Heart left ventricle (tissue), 16 donors: ENCODE measurements around the gene RAB44. TPM values are rescaled to one million over a fixed set of nuclear protein-coding genes. Genes with fewer than 3 reads are reported as not detected.

Experiments
- ATAC-seq, 4 donors: fragments of 200-7000 bp; cut with Tn5 transposase; one replicate each; pipeline ENCODE4 v1.9.1; 2020 to 2022; ENCODE audit warnings: moderate library complexity in 4 of 4, mild to moderate bottlenecking in 3 of 4, moderate number of reproducible peaks in 1 of 4
- DNase-seq, 5 donors: peaks; one replicate each; pipeline ENCODE4 v3.0.0-alpha.2; 2020
- H3K27ac ChIP-seq, 12 donors: fragments of 200-600 bp; sonication (generic) in 4 of 12; one replicate each; pipeline versions ENCODE4 v1.5.0 to v1.8.0; 2016 to 2022; ENCODE audit warnings: mild to moderate bottlenecking in 2 of 12
- H3K27me3 ChIP-seq, 9 donors: fragments of 200-600 bp; sonication (generic) in 2 of 9; one replicate each; pipeline versions ENCODE4 v1.5.1 to v1.8.0; 2016 to 2022; ENCODE audit warnings: mild to moderate bottlenecking in 3 of 9
- H3K36me3 ChIP-seq, 9 donors: fragments of 200-600 bp; sonication (generic) in 2 of 9; one replicate each; pipeline versions ENCODE4 v1.5.0 to v1.8.0; 2018 to 2022; ENCODE audit warnings: mild to moderate bottlenecking in 2 of 9
- H3K4me1 ChIP-seq, 12 donors: fragments of 200-600 bp; sonication (generic) in 4 of 12; one replicate each; pipeline versions ENCODE4 v1.5.0 to v1.8.0; 2016 to 2022; ENCODE audit warnings: mild to moderate bottlenecking in 3 of 12
- H3K4me3 ChIP-seq, 12 donors: fragments of 200-600 bp; sonication (generic) in 4 of 12; one replicate each; pipeline versions ENCODE4 v1.5.0 to v1.8.0; 2017 to 2022; ENCODE audit warnings: mild to moderate bottlenecking in 9 of 12, moderate library complexity in 4 of 12
- H3K9me3 ChIP-seq, 12 donors: fragments of 200-600 bp; sonication (generic) in 4 of 12; one replicate each; pipeline versions ENCODE4 v1.5.0 to v1.8.0; 2016 to 2022; ENCODE audit warnings: mild to moderate bottlenecking in 1 of 12
- POLR2A ChIP-seq, 2 donors: fragments of 450-650 bp; IDR thresholded peaks; one replicate each; pipeline ENCODE4 v1.6.1; 2017; ENCODE audit warnings: antibody characterized with exemption in 2 of 2, mild to moderate bottlenecking in 2 of 2, moderate library complexity in 2 of 2
- WGBS, 4 donors: extraction: QIAGEN DNeasy Blood & Tissue Kit in 2 of 4; methylation state at CpG; one replicate each; pipeline versions ENCODE4 v1.1.5 to v1.1.7; 2013 to 2018; 5-methylcytosine and 5-hydroxymethylcytosine counted together
- intact Hi-C, 10 donors: fragments of 100-400 bp; cut with DNase I; formaldehyde crosslinking; loops; one replicate each; pipeline versions ENCODE4 v1.11.1 to v1.14.2; 2022
- polyA plus RNA-seq, 2 donors: library from polyadenylated mRNA; stranded (reverse); fragments of 200-250 nt; gene quantifications; one replicate each; pipeline ENCODE4 v1.2.3, GENCODE V29; 2013
- total RNA-seq, 9 donors: library from RNA; depleted of rRNA in 2 of 9; stranded (reverse); fragments of >200 nt in 2 of 9; fragmentation: NEBNext Ultra II Directional in 3 of 9; extraction: Animal tissue kit (Norgen Biotek cat#: 25700) in 3 of 9; gene quantifications; one replicate each; pipeline versions ENCODE4 v1.1.0 to v1.2.4, GENCODE V29; 2016 to 2023
- TF ChIP-seq, protein P1 (sequence below), 12 donors: fragments of 200-600 bp; sonication (generic) in 4 of 12; IDR thresholded peaks; one replicate each; pipeline versions ENCODE4 v1.5.0 to v1.8.0; 2018 to 2022; ENCODE audit warnings: antibody characterized with exemption in 12 of 12, mild to moderate bottlenecking in 5 of 12
- donor health status: ischemic (EF 13 %, LVEDD 7.1; RV severe dilation, severe dysfunction).
- donor health status: healthy with polysubstance abuse.
- donor health status: DM: no; HTN: yes; CAD: no.
- donor health status: DM: no; HTN: no; CAD: no.
- donor health status: ischemic (EF 25% LVEDD 6.9; RV normal size, moderate dysfunction).
- donor health status: ischemic (EF 25% LVEDD 5.7; RV mildly dilated, moderate dysfunction).
- donor health status: healthy.
- donor health status: DM: yes; HTN: yes; CAD: no.
- donor health status: ischemic (EF 35%, LVEDD 5.7; RV mildly dilated, moderate dysfunction).
- donor health status: nonischemic (EF 11% LVEDD 7.7; RV severe dilation, severe dysfunction).
- donor health status: DM: yes; HTN: yes; CAD: no.
- donor health status: PGD.
- donor health status: ischemic (EF 29% LVEDD 5.4; RV normal size, mild dysfunction).
- donor health status: nonischemic (EF 23%, LVEDD 6.1; RV moderate dilation, normal function).

Gene RAB44
- total and polyA plus RNA-seq, 11 donors, result 0.04 to 0.32 (median 0.08) TPM; not detected in 5

DNA sequence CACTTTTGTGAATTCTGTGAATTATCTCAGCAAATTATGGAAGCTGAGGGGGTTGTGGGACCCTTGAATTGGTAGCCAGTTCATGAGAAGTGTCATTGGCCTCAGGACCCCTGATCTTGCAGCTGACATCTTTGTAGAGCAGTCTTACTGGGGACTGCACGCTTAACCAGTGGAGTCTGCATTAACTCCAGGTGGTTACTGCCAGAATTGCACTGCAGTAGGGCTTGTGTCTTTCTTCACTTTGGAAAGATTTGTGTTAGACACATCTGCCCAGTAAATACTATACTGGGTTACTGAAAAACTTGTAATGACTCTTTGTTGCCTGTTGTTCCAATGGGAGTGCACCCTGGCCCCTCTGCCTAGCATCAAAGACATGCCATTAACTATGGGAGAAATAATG lies 40.4 kb upstream of the RAB44 start:
- H3K9me3 ChIP-seq, result no peaks in the 10 kb centered on the region
- H3K27ac ChIP-seq, result peak overlapping the region in 1 of 12 donors; percentile 61
- peaks cover 0 to 19% (median 10%) of the 10 kb centered on the region in 12 donors for H3K4me1 ChIP-seq
- ATAC-seq (no peak), DNase-seq (no peak)
- intact Hi-C loops, result no loop called here
- TF ChIP-seq, protein P1, sequence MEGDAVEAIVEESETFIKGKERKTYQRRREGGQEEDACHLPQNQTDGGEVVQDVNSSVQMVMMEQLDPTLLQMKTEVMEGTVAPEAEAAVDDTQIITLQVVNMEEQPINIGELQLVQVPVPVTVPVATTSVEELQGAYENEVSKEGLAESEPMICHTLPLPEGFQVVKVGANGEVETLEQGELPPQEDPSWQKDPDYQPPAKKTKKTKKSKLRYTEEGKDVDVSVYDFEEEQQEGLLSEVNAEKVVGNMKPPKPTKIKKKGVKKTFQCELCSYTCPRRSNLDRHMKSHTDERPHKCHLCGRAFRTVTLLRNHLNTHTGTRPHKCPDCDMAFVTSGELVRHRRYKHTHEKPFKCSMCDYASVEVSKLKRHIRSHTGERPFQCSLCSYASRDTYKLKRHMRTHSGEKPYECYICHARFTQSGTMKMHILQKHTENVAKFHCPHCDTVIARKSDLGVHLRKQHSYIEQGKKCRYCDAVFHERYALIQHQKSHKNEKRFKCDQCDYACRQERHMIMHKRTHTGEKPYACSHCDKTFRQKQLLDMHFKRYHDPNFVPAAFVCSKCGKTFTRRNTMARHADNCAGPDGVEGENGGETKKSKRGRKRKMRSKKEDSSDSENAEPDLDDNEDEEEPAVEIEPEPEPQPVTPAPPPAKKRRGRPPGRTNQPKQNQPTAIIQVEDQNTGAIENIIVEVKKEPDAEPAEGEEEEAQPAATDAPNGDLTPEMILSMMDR (IDR thresholded peaks at IDR 0.05), result no peak
- WGBS, 4 donors, result 87 to 100% (median 90%) methylated on average over 1 of the region's 1 CpG
- H3K36me3 ChIP-seq, result no peaks in the 10 kb centered on the region
- peaks cover 0 to 14% (median 0%) of the 10 kb centered on the region in 9 donors for H3K27me3 ChIP-seq
- no peak overlapping the region for H3K4me3 ChIP-seq

DNA sequence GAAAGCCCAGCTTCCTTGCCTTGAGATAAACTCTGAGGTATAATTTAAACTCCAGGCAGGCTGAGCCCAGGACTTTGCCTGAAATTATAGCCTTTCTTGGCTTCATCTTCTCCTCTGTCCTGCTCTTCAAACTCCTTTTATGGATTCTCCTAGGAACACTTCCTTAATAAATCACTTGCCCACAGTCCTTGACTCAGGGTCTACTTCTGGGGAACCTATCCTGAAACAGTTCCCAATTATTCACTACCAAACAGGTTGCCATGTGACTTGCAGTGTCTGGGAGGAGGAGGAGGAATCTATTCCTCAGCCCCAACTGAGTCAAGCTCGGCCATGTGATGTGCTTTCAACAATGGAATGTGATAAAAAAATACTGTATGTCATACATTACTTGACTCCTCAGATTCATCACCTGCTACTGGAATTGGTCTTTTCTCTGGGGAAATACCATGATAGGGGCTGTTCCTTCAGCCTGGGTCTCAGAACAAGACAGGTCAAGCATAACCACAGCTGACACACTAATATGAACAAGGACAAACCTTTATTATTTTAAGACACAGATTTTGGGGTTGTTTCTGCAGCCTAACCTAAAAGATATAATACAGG lies 39.6 kb upstream of the RAB44 start:
- intact Hi-C loops, result no loop called here
- Histone ChIP-seq H3K4me3 (no peak overlapping the region), H3K4me1 (peaks cover 0 to 19% (median 10%) of the 10 kb centered on the region in 12 donors), H3K36me3 (no peaks in the 10 kb centered on the region), H3K9me3 (no peaks in the 10 kb centered on the region), H3K27me3 (peaks cover 0 to 14% (median 0%) of the 10 kb centered on the region in 9 donors), H3K27ac (peak overlapping the region in 1 of 12 donors; percentile 61)
- DNase-seq, result no peak
- TF ChIP-seq, protein P1 (IDR thresholded peaks at IDR 0.05), result no peak
- TF ChIP-seq POLR2A (IDR thresholded peaks at IDR 0.05), result no peak
- no peak for ATAC-seq
- 55 to 75% (median 68%) methylated on average over 1 of the region's 1 CpG for WGBS, 4 donors

DNA sequence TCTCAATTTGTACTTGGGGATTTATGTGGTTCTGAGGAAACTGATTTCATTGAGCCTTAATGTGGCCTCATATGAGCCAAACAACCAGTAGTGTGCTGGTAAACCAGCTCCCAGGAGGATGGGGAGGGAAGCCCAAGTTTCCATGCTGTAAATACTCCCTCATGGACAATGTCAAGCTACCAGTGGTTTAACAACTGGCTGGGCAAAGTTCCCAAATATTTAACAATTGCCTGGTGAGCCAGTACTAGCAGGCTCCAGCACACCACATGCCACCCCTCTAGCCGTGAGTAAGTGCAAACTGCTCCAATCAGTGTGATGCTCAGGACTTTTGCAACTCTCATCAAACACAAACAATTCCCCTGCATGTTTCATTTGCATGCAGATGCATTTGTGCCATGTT lies 38.4 kb upstream of the RAB44 start:
- Histone ChIP-seq H3K4me1 (peaks cover 0 to 25% (median 10%) of the 10 kb centered on the region in 12 donors), H3K27ac (peak overlapping the region in 1 of 12 donors; percentile 61), H3K27me3 (peaks cover 0 to 14% (median 0%) of the 10 kb centered on the region in 9 donors), H3K36me3 (no peaks in the 10 kb centered on the region), H3K9me3 (no peaks in the 10 kb centered on the region), H3K4me3 (no peak overlapping the region)
- intact Hi-C loops, result no loop called here
- whole genome bisulfite sequencing, 4 donors, result 35 to 60% (median 46%) methylated on average over 1 of the region's 1 CpG
- ATAC-seq, result peak; percentile 60 to 83 (median 78)
- TF ChIP-seq, protein P1 (IDR thresholded peaks at IDR 0.05), result no peak
- TF ChIP-seq POLR2A (IDR thresholded peaks at IDR 0.05), result no peak
- no peak for DNase-seq

DNA sequence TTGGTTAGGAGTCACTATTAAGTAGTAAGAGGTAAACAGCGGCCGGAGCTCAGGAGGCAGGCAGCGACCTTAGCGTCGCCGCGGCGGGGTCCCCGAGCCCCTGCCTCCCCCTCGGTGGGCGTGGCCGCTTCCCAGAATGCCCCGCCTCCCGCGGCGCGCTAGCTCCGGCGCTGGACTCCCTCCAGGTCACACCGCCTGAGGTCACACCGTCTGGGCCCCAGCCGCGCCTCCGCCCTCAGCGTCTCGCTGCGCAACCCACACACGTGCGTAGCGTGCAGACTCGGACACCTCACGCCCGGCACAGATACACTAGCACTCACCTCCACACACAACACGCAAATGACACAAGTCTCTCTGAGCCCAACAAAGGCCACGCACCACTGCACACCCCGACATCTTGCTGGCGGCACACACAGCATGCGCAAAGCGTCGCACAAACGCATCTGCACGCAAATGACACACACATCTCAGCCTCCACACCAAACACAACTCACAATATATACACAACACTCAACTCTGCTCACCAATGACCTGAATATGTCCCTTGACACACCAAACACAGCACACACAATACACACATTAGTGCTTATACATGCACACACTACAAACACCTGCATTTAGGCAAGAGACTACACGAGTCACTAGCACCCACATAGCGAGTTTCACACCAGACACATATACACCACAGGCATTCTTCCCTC lies 36.7 kb upstream of the RAB44 start:
- 22 to 27% (median 24%) methylated on average over 44 of the region's 44 CpGs for WGBS, 4 donors
- TF ChIP-seq, protein P1 (IDR thresholded peaks at IDR 0.05), result no peak
- TF ChIP-seq POLR2A (IDR thresholded peaks at IDR 0.05), result no peak
- Histone ChIP-seq H3K4me3 (peak overlapping the region in 9 of 12 donors; percentile 17 to 39 (median 26)), H3K27ac (peak overlapping the region in 1 of 12 donors; percentile 19), H3K36me3 (no peaks in the 10 kb centered on the region), H3K27me3 (peaks cover 0 to 14% (median 0%) of the 10 kb centered on the region in 9 donors), H3K9me3 (no peaks in the 10 kb centered on the region), H3K4me1 (peaks cover 0 to 25% (median 10%) of the 10 kb centered on the region in 12 donors)
- ATAC-seq, result peak; percentile 49 to 90 (median 86)
- peak; percentile 63 to 83 (median 75) for DNase-seq
- intact Hi-C loops, result no loop called here
